ENCODE measurements around the gene SMR3A. TPM values are rescaled to one million over a fixed set of nuclear protein-coding genes. Genes with fewer than 3 reads are reported as not detected.

The SMR3A gene
- total RNA-seq, result not detected in 2 replicates

DNA sequence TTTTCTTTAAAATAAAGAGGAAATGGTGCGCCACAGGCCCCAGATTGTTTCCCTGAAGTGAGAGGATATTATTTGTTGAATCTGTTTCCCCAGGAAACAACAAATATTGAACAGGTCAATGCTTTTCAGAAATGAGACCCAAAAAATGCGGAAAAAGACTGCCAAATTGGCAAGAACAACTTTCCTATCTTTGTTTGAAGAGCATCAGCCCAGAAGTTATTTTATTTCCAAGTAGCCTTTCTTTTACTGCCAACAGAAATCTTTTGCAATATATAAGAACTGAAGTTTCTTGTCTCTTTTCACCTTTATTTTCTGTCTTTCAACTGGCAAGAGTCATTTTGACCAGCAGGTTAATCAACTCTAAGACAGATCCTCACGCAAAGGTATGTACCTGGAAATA, at the start of gene SMR3A:
Gene SMR3A, plus strand, starts transcription at position 301 of the 400 bp plus-strand sequence. CDS start 1,356 bp downstream, outside the sequence.
- DNase-seq (ENCODE audit: low read depth, low spot score), result no peak

- DNase-seq (ENCODE audit: low read depth, low spot score), result no peak
These were observed 46.8 kb upstream of the SMR3A start for GRCh38 chr4:70313736-70314135.

DNA sequence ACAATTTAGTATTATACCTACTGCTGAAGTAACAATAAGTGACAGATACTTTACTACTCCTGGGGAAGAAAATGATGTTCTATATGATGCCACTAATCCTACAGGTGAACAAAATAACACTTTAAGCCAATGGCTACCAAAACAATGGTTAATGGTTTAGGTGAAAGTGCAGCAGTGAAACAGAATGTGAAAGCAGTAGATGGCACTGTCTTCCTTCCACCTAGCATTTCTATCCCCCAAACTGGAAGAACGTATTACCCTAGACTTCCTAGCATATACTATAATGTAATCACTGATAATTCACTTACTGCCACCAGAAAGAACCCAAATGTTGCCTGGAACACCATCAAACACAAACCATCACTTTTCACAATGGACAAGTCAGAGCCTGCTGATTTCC, 44.6 kb upstream of the SMR3A start:
- DNase-seq (ENCODE audit: low read depth, low spot score), result no peak

DNA sequence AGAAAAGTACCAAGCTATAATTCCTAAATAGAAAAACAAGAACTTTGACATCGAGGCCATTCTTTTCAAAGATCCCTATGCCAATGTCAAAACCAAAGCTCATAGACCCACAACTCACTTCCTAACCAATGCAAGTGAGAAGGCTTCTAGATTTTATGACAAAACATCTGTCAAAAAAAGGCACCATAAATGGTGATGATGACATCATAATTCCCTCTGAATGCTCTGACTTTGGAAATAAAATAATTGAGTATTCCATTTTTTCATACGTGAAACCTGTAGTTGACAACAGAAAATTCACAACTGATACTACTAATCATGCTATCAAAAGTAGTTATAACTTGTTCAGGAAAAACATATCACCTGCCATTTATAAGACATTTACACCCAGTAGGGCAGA, 34.5 kb upstream of the SMR3A start:
- no peak for DNase-seq (ENCODE audit: low read depth, low spot score)

DNA sequence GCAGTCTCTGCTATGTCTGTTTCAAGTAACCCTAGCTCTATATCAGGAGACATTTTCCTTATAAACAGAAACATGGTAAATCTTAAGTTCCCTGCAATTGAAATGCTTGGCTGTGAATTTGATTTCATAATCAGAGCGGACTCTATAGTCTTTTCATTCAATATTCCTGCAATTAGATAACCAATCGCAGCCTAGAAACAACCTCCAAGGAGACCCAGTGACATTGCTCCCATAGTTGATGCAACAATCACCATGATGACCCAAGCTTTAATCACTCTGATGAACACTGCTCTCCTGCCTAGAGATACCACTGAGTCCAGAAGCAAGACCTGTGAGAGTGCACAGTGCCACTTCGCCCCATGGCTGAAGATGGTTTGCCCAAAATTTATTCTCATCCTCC, 25.9 kb upstream of the SMR3A start, which contains the start of gene CABS1:
Gene CABS1, plus strand, starts transcription at position 301 of the 400 bp plus-strand sequence. Its CDS starts 59 bp downstream, at position 360.
- DNase-seq (ENCODE audit: low read depth, low spot score), result no peak

GRCh38 chr4:70336043-70336442, 24.5 kb upstream of the SMR3A start:
- DNase-seq (ENCODE audit: low read depth, low spot score), result no peak

DNA sequence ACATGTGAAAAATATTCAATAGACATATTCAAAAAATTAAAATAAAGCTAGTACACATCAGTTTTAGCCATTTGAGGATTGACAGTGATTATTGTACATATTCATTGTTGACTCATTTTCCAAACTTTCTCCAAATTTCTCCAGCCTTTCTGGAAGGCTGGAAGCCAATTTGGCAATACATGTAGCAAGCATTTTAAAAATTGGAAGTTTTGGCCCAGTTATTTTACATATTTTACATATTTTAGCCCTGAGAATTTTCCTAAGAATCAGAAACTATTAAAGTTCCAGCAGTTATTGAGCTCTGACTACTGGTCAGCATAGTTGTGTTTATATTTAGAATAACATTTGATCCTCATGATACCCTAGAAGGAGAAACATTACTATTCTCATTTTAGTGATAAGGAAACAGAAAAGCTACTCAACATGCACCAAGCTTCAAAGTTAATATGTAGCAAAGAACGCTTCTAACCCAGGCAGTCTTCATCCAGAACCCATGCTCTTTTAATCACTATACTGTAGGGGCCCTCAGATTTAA, 22.6 kb upstream of the SMR3A start:
- no peak for DNase-seq (ENCODE audit: low read depth, low spot score)

DNA sequence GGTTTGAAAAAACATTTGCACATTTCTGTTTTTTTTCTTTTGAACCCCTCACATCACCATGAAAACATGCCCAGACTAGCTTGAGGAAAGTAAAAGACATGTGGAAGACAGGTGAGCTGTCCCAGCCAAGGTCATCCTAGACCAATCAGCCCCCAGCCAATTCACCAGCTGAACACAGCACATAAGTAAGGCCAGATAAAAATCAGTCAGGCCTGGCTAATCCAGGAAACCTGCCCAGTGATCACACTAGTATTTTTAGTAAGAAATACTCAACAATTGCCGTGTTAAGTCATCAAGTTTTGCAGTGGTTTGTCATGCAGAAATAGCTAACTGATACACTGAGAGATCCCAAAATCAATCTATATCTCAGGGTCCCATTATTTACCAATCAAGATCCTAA, 4.4 kb upstream of the SMR3A start:
- DNase-seq (ENCODE audit: low read depth, low spot score), result no peak

DNA sequence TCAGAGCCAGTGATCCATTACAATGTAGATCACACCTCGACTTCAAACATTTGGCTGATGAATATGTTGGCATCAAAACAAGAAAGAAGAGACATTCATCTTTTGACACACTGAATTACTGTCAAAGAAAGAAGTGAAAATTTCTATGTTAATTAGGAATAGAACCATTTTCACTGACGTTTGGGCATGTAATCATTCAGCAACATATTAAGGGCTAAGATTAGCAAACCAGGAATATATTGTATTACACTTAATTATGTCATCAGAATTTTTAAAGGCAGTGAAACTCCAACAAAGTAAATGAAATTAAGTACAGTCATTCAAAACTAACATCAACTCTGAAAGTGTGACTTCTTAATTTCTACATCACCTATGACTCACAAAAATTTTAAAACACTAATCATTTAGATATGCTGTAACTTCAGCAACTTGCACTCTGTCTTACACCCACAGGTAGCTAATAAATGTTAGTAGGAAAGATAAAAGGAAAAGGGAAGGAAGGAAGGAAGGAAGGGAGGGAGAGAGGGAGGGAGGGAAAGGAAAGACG, 1.4 kb upstream of the SMR3A start:
- no peak for DNase-seq (ENCODE audit: low read depth, low spot score)

GRCh38 chr4:70364002-70364401, 3.4 kb downstream of the SMR3A start:
- no peak for DNase-seq (ENCODE audit: low read depth, low spot score)

DNA sequence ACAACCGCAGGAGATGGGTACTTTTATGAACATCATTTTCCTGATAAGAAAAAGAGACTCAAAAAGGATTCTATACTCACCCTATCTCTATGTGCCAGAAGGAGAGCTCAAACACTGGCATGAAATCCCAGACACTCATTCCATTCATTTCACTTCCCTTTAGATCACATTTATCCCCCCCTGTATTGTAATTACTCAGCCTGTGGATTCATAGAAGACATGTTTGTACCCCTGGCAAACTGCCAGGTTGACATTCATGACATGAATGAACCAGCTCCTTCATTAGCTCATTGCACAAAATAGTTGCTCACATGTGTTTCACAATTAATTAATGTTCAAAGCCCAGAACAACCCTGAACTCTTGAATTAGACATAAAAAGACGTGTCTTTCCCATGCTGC, 4.9 kb downstream of the SMR3A start:
- DNase-seq (ENCODE audit: low read depth, low spot score), result no peak

GRCh38 chr4:70367813-70368212, 7.3 kb downstream of the SMR3A start:
- no peak for DNase-seq (ENCODE audit: low read depth, low spot score)

DNA sequence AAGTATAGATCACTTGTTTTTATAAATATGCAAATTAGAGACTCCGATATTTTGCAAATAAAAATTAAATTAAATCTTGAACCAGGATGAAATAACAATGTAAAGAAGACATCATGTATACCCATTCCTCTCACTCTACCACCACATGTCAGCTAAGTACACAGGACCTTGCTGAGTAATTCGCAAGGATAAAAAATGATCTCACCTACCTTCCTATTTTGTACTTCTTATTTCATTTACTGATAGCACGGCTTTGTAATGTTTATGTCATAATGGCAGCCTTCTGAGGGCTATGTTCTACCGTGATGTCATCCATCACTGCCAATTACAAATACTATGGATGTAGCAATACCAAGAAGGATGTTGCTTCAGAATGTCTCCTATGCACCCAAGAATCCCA, 11.4 kb downstream of the SMR3A start:
- DNase-seq (ENCODE audit: low read depth, low spot score), result no peak

DNA sequence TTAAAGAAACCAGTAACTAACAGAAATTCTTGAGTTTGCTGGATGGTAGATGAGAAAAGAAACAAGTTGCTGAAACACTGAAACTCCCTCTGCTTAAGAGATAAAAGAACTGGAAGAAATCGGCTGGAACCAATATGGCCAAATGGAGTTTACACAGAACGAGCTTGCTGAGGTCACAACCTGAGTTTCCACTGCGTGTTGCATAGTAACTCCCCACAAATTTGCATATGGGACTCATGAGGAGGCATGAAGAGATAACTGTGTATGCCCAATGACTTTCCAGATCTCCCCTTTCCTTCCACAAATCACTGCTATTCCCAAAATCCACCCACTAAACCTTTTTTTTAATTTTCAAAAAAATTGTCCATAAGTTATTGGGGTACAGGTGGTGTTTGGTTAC, 12.2 kb downstream of the SMR3A start:
- no peak for DNase-seq (ENCODE audit: low read depth, low spot score)

DNA sequence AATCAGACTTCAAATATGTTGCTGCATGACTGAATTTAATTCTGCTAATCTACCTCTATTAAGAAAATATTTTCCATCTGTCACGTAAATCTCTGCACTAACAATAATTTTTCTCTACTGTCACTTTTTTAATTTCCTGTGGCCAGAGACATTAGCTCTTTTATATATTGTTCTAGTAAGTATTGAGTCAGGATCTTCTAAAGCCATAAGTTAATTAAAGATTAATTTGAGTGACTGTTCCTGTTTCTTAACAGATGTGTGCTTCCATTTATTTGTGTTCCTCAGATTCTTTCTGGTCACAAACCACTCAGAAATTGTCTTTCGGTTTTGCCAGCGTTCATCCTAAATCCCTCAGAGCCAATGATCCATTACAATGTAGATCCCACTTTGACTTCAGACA, 20.0 kb downstream of the SMR3A start:
- no peak for DNase-seq (ENCODE audit: low read depth, low spot score)

DNA sequence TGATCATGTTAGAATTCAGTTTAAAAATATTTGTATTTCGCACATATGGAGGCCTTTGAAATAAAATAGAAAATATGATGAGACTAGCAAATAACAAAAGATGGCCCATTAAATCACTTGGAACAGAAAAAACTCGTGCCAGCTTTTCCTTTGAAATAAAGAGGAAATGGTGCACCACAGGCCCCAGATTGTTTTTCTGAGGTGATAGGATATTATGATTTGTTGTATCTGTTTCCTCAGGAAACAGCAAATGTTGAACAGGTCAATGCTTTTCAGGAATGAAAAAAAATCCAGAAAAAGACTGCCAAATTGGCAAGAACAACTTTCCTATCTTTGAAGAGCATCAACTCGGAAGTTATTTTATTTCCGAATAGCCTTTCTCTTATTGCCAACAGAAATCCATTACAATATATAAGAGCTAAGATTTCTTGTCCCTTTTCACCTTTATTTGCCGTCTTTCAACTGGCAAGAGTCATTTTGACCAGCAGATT, 22.2 kb downstream of the SMR3A start, which contains the start of gene SMR3B:
Gene SMR3B, plus strand, starts transcription at position 441 of the 491 bp plus-strand sequence. CDS start 1,380 bp downstream, outside the sequence.
- DNase-seq (ENCODE audit: low read depth, low spot score), result no peak

DNA sequence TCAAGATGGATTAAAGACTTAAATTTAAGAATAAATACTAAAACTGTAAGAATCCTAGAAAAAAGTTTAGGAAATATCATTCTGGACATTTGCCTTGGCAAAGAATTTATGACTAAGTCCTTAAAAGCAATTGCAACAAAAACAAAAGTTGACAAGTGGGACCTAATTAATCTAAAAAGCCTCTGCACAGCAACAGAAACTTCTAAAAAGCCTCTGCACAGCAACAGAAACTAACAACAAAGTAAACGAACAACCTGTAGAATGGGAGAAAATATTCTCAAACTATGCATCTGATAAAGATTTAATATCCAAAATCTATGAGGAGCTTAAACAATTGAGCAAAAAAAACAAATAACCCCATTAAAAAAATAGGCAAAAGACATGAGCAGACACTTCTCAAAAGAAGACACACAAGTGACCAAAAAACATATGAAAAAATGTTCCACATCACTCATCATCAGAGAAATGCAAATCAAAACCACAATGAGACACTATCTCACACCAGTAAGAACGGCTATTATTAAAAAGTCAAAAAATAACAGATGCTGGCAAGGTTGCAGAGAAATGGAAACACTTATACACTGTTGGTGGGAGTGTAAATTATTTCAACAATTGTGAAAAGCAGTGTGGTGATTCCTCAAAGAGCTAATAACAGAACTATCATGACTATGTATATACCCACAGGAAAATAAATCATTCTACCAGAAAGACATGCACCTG, 31.7 kb downstream of the SMR3A start:
- no peak for DNase-seq (ENCODE audit: low read depth, low spot score)

DNA sequence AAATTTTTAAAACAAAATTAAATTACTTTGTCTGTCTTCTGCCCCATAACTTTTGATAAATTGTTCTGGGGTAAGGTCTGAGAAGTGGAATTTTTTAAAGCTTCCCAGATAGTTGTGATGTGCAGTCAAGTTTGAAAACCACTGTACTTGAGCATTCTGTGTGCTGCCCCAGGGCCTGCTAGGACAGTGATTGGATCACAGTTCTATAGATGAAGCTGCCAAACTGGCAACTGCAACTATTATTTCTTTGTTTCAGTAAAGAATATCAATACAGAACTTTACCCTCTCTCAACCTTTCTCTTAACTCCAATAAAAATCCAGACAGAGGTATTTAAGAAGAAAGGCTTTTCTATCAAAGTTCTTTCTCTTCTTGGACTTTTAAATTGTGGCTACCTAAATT, 37.0 kb downstream of the SMR3A start, which contains the start of gene OPRPN:
Gene OPRPN, plus strand, starts transcription at position 361 of the 400 bp plus-strand sequence. CDS start 1,346 bp downstream, outside the sequence.
- no peak for DNase-seq (ENCODE audit: low read depth, low spot score)

DNA sequence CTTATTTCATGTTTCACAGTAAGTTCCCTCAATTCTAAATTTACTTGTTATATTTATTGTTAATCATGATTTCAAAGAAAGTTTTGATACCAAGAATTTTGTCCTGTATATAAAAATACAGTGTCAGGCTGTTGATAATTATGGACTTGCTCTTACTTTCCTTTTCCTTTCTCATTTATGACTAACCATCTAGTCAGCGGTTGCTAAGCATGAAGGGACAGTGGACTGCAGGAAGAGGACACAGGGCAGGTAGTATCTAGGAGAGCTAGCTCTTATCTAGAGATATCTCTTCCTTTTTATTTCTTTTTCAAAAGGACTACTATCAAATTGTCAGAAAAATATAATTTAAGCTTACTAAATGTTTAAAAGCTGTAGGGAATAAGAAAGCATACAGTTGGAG, 38.8 kb downstream of the SMR3A start:
- DNase-seq (ENCODE audit: low read depth, low spot score), result no peak

DNA sequence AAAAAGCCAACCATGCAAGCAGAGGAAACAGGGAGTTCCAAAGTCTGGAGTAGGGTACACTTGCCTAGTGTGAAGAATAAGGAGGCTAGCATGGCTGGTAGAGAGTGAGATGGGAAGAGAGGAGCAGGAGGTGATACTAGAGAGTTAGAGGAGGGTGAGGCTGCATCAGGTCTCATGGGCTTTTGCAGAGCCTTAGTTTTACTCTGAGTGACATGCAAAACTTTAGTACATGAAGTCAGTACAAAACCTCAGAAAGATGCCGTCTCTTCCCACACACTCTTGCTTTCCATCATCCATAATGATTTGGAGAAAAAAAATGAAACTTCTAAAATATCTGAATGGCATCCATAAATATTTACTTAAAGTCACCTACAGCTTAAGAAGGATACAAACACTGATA, 42.2 kb downstream of the SMR3A start:
- DNase-seq (ENCODE audit: low read depth, low spot score), result no peak

DNA sequence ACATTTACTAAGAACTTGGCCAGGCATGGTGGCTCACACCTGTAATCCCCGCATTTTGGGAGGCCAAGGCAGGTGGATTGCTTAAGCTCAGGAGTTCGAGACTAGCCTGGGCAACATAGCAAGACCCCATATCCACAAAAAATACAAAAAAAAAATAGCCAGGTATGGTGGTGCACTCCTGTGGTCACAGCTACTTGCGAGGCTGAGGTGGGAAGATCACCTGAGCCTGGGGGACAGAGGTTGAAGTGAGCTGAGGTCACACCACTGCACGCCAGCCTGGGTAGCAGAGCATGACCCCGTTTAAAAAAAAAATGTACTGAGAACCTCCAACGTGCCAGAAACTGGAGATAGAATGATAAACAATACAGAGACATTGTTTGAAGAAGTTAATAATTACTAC, 45.2 kb downstream of the SMR3A start:
- no peak for DNase-seq (ENCODE audit: low read depth, low spot score)
